ENCODE results near the gene KLHL35.

- no peak for TF ChIP-seq CTCF (IDR thresholded peaks at IDR 0.05; ENCODE audit: borderline replicate concordance, extremely low read depth, low read length, poor library complexity, severe bottlenecking)
- TF ChIP-seq EZH2 (IDR thresholded peaks at IDR 0.05; ENCODE audit: borderline replicate concordance, low read depth, low read length, severe bottlenecking) = no peak
Measured at GRCh38 chr11:75447415-75447814, 14.4 kb upstream of the KLHL35 start.
